NCI-H2227 (cell line): ENCODE data around the gene MOB3A.
"Not testable (repeated sequence)": the region's sequence is repeated elsewhere in the genome, so short reads cannot be mapped to it uniquely, and the experiment has no call there.

Experiments used
- DNase-seq: peaks from one replicate; lab custom pipeline; 2025; ENCODE audit not compliant: unreplicated experiment; lab: John Stamatoyannopoulos, UW

MOB3A gene

GRCh38 chr19:2096034-2096479 is at the start of gene MOB3A:
Gene MOB3A, minus strand, starts transcription at chr19:2096326. Its CDS starts 17,766 bp downstream, at chr19:2078560.
- DNase-seq: peak; percentile 95

GRCh38 chr19:2145831-2146241 is 49.7 kb upstream of the MOB3A start:
- DNase-seq: no peak

- DNase-seq: no peak
These were observed 48.1 kb upstream of the MOB3A start for GRCh38 chr19:2144190-2144589.

GRCh38 chr19:2142173-2142829 is 46.2 kb upstream of the MOB3A start:
- no peak for DNase-seq

GRCh38 chr19:2140138-2140569 is 44.0 kb upstream of the MOB3A start:
- DNase-seq: no peak

- DNase-seq: no peak
These were observed 43.4 kb upstream of the MOB3A start for GRCh38 chr19:2139385-2140137.

GRCh38 chr19:2138061-2138728 is 42.1 kb upstream of the MOB3A start:
- no peak for DNase-seq

- no peak for DNase-seq
These were observed 40.7 kb upstream of the MOB3A start for GRCh38 chr19:2136796-2137195.

GRCh38 chr19:2135474-2136402 is 39.6 kb upstream of the MOB3A start:
- no peak for DNase-seq

- DNase-seq: no peak
These were observed 36.8 kb upstream of the MOB3A start for GRCh38 chr19:2132731-2133490.

GRCh38 chr19:2132191-2132590 is 36.1 kb upstream of the MOB3A start:
- DNase-seq: no peak

- DNase-seq: not testable (repeated sequence)
These were observed 35.2 kb upstream of the MOB3A start for GRCh38 chr19:2131012-2131975.

- no peak for DNase-seq
These were observed 34.0 kb upstream of the MOB3A start for GRCh38 chr19:2129892-2130770.

GRCh38 chr19:2129486-2129885 is 33.4 kb upstream of the MOB3A start:
- DNase-seq: no peak

- no peak for DNase-seq
These were observed 32.9 kb upstream of the MOB3A start for GRCh38 chr19:2129022-2129421.

- DNase-seq: peak; percentile 76
These were observed 32.1 kb upstream of the MOB3A start for GRCh38 chr19:2128252-2128651.

- DNase-seq: peak; percentile 76
These were observed 31.6 kb upstream of the MOB3A start for GRCh38 chr19:2127758-2128157.
